A673 (cell line): ENCODE measurements around the gene NAB2. TPM values are rescaled to one million over a fixed set of nuclear protein-coding genes. Genes with fewer than 3 reads are reported as not detected.

Experiments used
- BruUV-seq: library from RNA; stranded (reverse); fragments of 400-500 nt; replicated peaks from 2 replicates; lab custom pipeline; 2021; lab: Mats Ljungman, UMichigan
- CTCF ChIA-PET: fragments of 300-600 bp; sonication (Branson Sonifier 250); formaldehyde crosslinking; loops from one replicate; lab custom pipeline; 2022; ENCODE audit warnings: antibody characterized with exemption; lab: Charles Lee
- POLR2A ChIA-PET: fragments of 300-600 bp; sonication (Branson Sonifier 250); formaldehyde crosslinking; loops from one replicate; lab custom pipeline; 2022; ENCODE audit warnings: antibody characterized with exemption; ENCODE audit not compliant: low non-redundant PET; lab: Charles Lee
- DNase-seq: peaks from one replicate; pipeline ENCODE4 v3.0.0-alpha.2; 2015; ENCODE audit warnings: low spot score
- H3K27ac ChIP-seq: fragments of 200-600 bp; sonication (generic); 2 replicates; pipeline ENCODE4 v1.5.1; 2016; ENCODE audit warnings: mixed run types, low read depth, mild to moderate bottlenecking, mixed read lengths, antibody characterized with exemption, low read length; ENCODE audit not compliant: poor library complexity, severe bottlenecking
- H3K27me3 ChIP-seq: fragments of 200-600 bp; sonication (generic); replicated peaks from 2 replicates; pipeline ENCODE4 v1.6.1; 2017; ENCODE audit warnings: mixed run types, low read depth, mild to moderate bottlenecking, mixed read lengths, antibody characterized with exemption, low read length; ENCODE audit not compliant: insufficient read depth, poor library complexity
- H3K36me3 ChIP-seq: fragments of 200-600 bp; sonication (generic); 2 replicates; pipeline ENCODE4 v1.6.1; 2016; ENCODE audit warnings: mixed run types, mild to moderate bottlenecking, mixed read lengths, antibody characterized with exemption, low read length; ENCODE audit not compliant: insufficient read depth, poor library complexity, severe bottlenecking
- H3K4me1 ChIP-seq: fragments of 200-600 bp; sonication (generic); 2 replicates; pipeline ENCODE4 v1.6.1; 2017; ENCODE audit warnings: mixed run types, mild to moderate bottlenecking, mixed read lengths, antibody characterized with exemption, low read length; ENCODE audit not compliant: insufficient read depth, poor library complexity, severe bottlenecking
- H3K4me3 ChIP-seq: fragments of 200-600 bp; sonication (generic); 2 replicates; pipeline ENCODE4 v1.5.1; 2016; ENCODE audit warnings: low read depth, mixed run types, mild to moderate bottlenecking, mixed read lengths, low read length; ENCODE audit not compliant: poor library complexity, severe bottlenecking
- H3K9me3 ChIP-seq: fragments of 200-600 bp; sonication (generic); 2 replicates; pipeline ENCODE4 v1.6.1; 2016; ENCODE audit warnings: mixed run types, low read depth, mild to moderate bottlenecking, mixed read lengths, antibody characterized with exemption, low read length; ENCODE audit not compliant: poor library complexity, severe bottlenecking
- CTCF ChIP-seq: fragments of 300-800, 200-600 bp; sonication (generic); conservative IDR thresholded peaks from 2 replicates; pipeline ENCODE4 v1.5.1; 2017; ENCODE audit warnings: low read depth, mild to moderate bottlenecking, antibody characterized with exemption, low read length, moderate library complexity, mixed read lengths
- EZH2 ChIP-seq: fragments of 200-600 bp; sonication (generic); IDR thresholded peaks from 2 replicates; pipeline ENCODE4 v1.6.1; 2017; ENCODE audit warnings: borderline replicate concordance, low read depth, mild to moderate bottlenecking, mixed read lengths, antibody characterized with exemption, low read length; ENCODE audit not compliant: poor library complexity, severe bottlenecking
- intact Hi-C: fragments of 100-400 bp; cut with micrococcal nuclease; formaldehyde crosslinking; loops from one replicate; pipeline ENCODE4 v1.10.0; 2022; ENCODE audit not compliant: unreplicated experiment
- total RNA-seq: library from RNA; stranded (reverse); gene quantifications from 2 replicates; pipeline ENCODE4 v1.2.3, GENCODE V29; 2021

Gene NAB2
- total RNA-seq, 1 experiment from 2014 or later, result 61.8 TPM

DNA sequence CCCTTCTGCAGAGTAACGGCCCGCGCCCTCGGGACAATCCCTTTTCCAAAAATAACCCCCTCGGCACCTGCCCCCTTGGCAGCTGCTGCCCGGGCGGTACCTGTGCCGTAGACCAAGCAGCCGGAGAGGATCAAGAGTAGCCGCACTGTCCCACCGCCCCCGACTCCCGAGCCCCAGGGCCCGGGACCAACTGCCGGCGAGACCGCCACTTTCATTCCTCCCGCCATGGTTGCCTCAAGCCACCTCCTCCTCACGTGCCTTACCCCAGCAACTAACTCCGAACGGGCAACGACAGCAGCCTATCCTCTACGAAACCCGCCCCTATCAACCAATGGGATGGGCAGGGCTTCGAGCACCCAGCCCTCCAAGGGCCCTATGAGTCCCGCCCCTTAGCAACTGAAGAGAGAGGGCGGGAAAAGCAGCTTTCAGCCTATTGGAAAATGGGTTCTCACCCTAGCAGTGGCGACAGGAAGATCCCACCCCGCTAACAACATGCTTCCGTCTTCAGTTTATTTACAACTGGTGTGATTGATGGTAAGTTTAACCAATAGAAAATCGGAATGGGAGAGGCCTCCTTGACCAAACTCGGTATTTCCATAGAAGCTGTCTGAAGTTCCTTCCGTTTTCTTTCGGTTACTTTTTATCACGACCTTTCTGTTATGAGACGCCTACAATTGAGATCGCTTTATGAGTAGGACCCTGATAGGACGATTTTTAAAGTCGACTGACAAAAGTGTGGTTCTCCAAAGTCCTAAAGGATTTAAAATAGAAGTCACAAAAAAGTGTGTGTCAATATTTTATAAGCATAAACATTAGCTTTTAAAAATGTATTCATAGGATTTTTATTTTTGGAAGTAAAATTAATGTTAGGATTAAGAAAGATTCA, 10.2 kb upstream of the NAB2 start, which contains the start of gene NEMP1:
Gene NEMP1, minus strand, starts transcription at position 273 of the 886 bp plus-strand sequence. Its CDS starts 46 bp downstream, at position 227.
- peak within 1 kb of the TSS; percentile 84 for H3K4me3 ChIP-seq
- no peaks in the 10 kb centered on the region for H3K27me3 ChIP-seq
- peak within 1 kb of the TSS; percentile 96 for H3K27ac ChIP-seq
- intact Hi-C loops, result loop anchor here (1.0 kb wide), 1 partner anchor 9 kb away; no protein-coding TSS in a partner anchor
- DNase-seq, result peak; percentile 100
- no TSS peak for BruUV-seq
- H3K4me1 ChIP-seq, result peaks cover 5% of the 10 kb centered on the region
- TF ChIP-seq CTCF (no peak), EZH2 (no peak)
- H3K36me3 ChIP-seq, result peaks cover 8% of the 10 kb centered on the region
- ChIA-PET POLR2A (interaction anchor here (0.6 to 1.2 kb wide), 2 partner anchors 9 to 469 kb away, joined by 3 to 11 read pairs; no protein-coding TSS in a partner anchor), CTCF (interaction anchor here (0.5 to 1.6 kb wide), 7 partner anchors 9 to 229 kb away, joined by 3 to 10 read pairs (median 6); no protein-coding TSS in a partner anchor)
- no peaks in the 10 kb centered on the region for H3K9me3 ChIP-seq

DNA sequence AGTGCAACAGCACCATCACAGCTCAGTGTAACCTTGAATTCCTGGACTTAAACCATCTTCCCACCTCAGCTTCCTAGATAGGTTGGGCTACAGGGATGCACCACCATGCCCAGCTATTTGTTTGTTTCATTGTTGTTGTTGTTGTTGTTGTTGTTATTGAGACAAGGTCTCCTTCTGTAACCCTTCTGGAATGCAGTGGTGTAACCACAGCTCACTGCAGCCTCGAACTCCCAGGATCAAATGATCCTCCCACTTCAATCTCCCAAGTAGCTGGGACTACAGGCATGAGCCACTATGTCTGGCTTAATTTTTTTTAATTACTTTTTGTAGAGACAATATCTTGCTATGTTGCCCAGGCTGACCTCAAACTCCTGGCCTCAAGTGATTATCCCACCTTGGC, 9.1 kb upstream of the NAB2 start:
- no peaks in the 10 kb centered on the region for H3K9me3 ChIP-seq
- CTCF ChIA-PET, result interaction anchor here (1.0 to 1.4 kb wide), 3 partner anchors 10 to 32 kb away, joined by 5 to 10 read pairs (median 5); no protein-coding TSS in a partner anchor
- H3K27me3 ChIP-seq, result no peaks in the 10 kb centered on the region
- intact Hi-C loops, result loop anchor here (1.0 kb wide), 1 partner anchor 7 kb away; no protein-coding TSS in a partner anchor
- DNase-seq, result no peak
- TF ChIP-seq CTCF (no peak), EZH2 (no peak)
- peaks cover 5% of the 10 kb centered on the region for H3K4me1 ChIP-seq
- peaks cover 8% of the 10 kb centered on the region for H3K36me3 ChIP-seq
- peak overlapping the region; percentile 70 for H3K27ac ChIP-seq
- POLR2A ChIA-PET, result interaction anchor here (1.1 kb wide), 1 partner anchor 12 kb away, joined by 3 read pairs; no protein-coding TSS in a partner anchor
- H3K4me3 ChIP-seq, result peak overlapping the region; percentile 33
- no TSS peak for BruUV-seq

- CTCF ChIA-PET, result interaction anchor here (1.3 kb wide), 1 partner anchor 11 kb away, joined by 3 read pairs; no protein-coding TSS in a partner anchor
- Histone ChIP-seq H3K9me3 (no peaks in the 10 kb centered on the region), H3K36me3 (peaks cover 8% of the 10 kb centered on the region), H3K27ac (no peak overlapping the region), H3K4me1 (peaks cover 13% of the 10 kb centered on the region), H3K4me3 (no peak overlapping the region), H3K27me3 (no peaks in the 10 kb centered on the region)
- POLR2A ChIA-PET, result no interaction called here
- BruUV-seq, result no TSS peak
- TF ChIP-seq EZH2, result no peak
- TF ChIP-seq CTCF, result no peak
- intact Hi-C loops, result no loop called here
- DNase-seq, result no peak
Measured at GRCh38 chr12:57080855-57081254, 8.1 kb upstream of the NAB2 start.
